ENCODE data around the gene TFCP2.

GRCh38 chr12:51051787-51052186, 121.1 kb downstream of the TFCP2 start:
- TF ChIP-seq POLR2AphosphoS5 (IDR thresholded peaks at IDR 0.05; ENCODE audit: low read depth, low read length) (no peak), POLR2A (IDR thresholded peaks at IDR 0.05; ENCODE audit: low read depth, low read length) (no peak)
